NB4 (cell line): ENCODE measurements around the gene PIGR.

Experiments used
- DNase-seq: peaks from one replicate; pipeline ENCODE4 v3.0.0; 2010; ENCODE audit warnings: low read depth
- H3K4me3 ChIP-seq: one replicate; pipeline ENCODE4 v1.5.1; 2011; ENCODE audit warnings: mild to moderate bottlenecking, low read depth, low read length, moderate library complexity
- MAX ChIP-seq: IDR thresholded peaks from 2 replicates; pipeline ENCODE4 v1.6.1; 2011; ENCODE audit warnings: low read depth, low read length
- MYC ChIP-seq: IDR thresholded peaks from 2 replicates; pipeline ENCODE4 v1.6.1; 2011; ENCODE audit warnings: low read depth, low read length
- POLR2A ChIP-seq: IDR thresholded peaks from 2 replicates; pipeline ENCODE4 v1.6.1; 2011; ENCODE audit warnings: mild to moderate bottlenecking; ENCODE audit not compliant: insufficient read length; ENCODE audit errors: extremely low read depth
- TF ChIP-seq, protein P1 (sequence below): IDR thresholded peaks from one replicate; pipeline ENCODE4 v1.5.1; 2012; ENCODE audit warnings: low read depth, low read length

Gene PIGR

DNA sequence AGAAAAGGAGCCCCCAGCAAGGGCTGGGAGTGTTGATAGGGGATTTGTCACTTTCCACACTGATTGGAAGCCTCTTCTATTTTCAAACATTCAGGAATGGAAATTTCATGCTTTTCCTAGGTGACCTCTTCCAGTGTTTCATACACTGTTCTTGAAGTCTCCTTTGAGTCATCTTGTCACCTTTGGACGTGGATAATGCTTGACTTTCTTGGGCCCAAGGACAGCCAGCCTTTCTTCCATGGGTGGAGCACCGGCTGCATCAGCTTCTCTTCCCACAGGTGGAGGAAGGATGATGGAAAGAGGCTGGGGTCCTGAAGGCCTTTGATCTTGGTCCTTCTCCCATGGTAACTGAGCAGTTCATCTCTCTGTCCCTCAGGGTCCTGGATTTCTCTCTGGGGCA is 11.9 kb upstream of the PIGR start:
- no peak overlapping the region for H3K4me3 ChIP-seq
- no peak for DNase-seq
- TF ChIP-seq POLR2A = no peak
- TF ChIP-seq MAX = no peak
- no peak for TF ChIP-seq MYC
- TF ChIP-seq, protein P1, sequence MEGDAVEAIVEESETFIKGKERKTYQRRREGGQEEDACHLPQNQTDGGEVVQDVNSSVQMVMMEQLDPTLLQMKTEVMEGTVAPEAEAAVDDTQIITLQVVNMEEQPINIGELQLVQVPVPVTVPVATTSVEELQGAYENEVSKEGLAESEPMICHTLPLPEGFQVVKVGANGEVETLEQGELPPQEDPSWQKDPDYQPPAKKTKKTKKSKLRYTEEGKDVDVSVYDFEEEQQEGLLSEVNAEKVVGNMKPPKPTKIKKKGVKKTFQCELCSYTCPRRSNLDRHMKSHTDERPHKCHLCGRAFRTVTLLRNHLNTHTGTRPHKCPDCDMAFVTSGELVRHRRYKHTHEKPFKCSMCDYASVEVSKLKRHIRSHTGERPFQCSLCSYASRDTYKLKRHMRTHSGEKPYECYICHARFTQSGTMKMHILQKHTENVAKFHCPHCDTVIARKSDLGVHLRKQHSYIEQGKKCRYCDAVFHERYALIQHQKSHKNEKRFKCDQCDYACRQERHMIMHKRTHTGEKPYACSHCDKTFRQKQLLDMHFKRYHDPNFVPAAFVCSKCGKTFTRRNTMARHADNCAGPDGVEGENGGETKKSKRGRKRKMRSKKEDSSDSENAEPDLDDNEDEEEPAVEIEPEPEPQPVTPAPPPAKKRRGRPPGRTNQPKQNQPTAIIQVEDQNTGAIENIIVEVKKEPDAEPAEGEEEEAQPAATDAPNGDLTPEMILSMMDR = no peak

GRCh38 chr1:206957639-206958038 is 11.4 kb upstream of the PIGR start:
- no peak for TF ChIP-seq MAX
- no peak for TF ChIP-seq POLR2A
- TF ChIP-seq MYC = no peak
- TF ChIP-seq, protein P1 = no peak
- H3K4me3 ChIP-seq = no peak overlapping the region
- no peak for DNase-seq

DNA sequence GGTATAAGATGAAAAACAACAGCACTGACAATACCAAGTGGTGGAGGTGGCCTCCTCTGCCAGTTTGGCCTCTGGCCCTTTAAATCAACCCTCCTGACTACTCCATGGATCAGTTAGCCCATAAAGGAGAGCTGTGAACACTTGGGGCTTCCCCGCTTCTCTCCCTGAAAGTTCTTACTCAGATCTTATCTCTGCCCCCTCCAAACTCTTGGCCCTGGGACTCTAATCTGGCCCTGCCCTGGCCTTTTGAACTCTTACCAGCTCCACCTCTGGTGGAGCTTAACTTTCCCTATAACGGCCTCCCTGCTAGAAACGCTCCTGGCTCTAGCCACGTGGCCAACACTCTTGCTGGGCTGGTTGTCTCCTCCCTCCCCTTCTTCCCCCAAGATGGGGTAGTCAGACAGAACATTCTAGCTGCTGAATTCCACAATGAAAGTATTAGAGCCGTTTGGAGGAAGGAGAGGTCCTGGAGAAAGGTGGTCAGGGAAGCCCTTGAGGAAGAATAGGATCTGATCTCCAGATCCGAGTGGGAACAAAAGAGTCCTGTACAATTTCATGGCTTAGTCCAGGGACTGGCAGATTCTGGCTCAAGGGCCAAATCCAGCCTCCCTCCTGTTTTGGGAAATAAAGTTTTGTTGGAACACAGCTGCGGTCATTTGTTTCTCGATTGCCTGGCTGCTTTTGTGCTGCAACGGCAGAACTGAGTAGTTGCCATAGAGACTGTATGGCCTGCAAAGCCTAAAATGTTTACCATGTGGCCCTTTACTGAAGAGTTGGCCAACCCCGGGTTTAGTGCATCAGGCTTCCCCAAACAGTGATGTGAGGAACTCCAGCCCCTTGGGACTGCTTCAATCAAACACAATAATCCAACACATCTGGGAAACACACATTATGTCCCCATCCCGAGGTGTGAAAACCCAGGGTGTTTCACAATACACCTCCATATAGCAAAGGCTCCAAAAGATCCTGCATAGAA is 9.5 kb upstream of the PIGR start:
- no peak overlapping the region for H3K4me3 ChIP-seq
- DNase-seq = no peak
- TF ChIP-seq MAX (no peak), POLR2A (no peak), MYC (no peak)
- TF ChIP-seq, protein P1 = no peak

DNA sequence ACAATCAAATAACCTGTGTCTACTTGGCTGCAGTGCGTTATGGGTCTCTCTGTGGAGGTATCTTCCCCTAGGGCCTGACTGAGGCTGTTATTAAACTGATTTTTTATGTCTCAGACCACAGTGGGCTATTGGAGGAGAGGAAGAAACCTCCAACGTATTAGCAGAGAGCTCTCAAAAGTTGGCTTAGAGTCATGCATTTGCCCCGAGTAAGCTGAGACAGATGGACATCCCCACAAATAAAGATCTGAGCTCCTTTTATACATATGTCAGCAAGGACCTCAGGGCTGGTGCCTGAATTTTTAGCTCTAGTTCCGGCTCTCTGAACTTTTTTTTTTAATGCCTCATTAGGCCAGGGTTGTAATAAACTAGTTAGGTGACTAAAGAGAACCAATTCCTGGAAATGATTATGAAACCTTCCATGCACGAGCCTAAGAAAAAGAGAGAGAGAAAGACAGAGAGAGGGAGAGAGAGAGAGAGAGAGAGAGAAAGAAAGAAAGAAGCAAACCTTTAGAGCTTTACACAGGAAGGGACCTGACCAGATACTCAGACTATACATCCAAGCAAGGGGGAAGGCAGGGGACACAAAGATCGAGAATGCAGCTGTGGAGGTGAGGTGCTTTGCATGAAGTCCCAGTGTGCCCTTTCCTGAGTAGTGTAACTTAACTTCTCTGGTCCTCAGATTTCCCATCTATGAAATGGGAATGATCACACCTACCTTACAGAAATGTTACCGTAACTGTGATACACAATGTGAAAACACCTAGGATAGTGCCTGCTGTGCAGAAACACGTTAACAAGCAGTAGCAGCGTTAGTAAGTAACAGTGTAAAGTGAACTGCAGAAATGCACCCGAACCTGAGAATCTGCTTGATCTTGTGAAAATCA is 8.4 kb upstream of the PIGR start:
- no peak overlapping the region for H3K4me3 ChIP-seq
- TF ChIP-seq MYC = no peak
- TF ChIP-seq, protein P1 = no peak
- no peak for TF ChIP-seq POLR2A
- no peak for TF ChIP-seq MAX
- DNase-seq = no peak

- TF ChIP-seq MAX = no peak
- TF ChIP-seq, protein P1 = no peak
- TF ChIP-seq POLR2A = no peak
- TF ChIP-seq MYC = no peak
- no peak overlapping the region for H3K4me3 ChIP-seq
- no peak for DNase-seq
Measured at GRCh38 chr1:206953626-206954025, 7.4 kb upstream of the PIGR start.
